GM18870 (cell line): ENCODE data around the gene GALNT17.
"Not testable (repeated sequence)": the region's sequence is repeated elsewhere in the genome, so short reads cannot be mapped to it uniquely, and the experiment has no call there.

Experiments
- ATAC-seq: cut with Tn5 transposase; IDR thresholded peaks from one replicate; pipeline ENCODE4 v1.9.1; 2021; ENCODE audit warnings: moderate library complexity; ENCODE audit not compliant: unreplicated experiment

GALNT17 gene

DNA sequence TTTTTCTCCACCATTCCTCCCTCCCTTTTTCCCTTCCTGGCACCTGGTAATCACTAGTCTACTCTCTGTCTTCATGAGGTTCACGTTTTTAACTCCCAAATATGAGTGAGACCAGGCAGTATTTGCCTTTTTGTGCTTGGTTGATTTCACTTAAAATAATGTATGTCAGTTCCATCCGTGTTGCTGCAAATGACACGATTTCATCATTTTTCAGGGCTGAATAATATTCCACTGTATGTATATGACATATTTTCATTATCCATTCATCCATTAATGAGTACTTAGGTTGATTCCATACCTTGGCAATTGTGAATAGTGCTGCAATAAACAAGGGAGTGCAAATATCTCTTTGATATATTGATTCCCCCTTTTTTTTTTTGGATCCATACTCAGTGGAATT, 25.8 kb downstream of the GALNT17 start:
- no peak for ATAC-seq

DNA sequence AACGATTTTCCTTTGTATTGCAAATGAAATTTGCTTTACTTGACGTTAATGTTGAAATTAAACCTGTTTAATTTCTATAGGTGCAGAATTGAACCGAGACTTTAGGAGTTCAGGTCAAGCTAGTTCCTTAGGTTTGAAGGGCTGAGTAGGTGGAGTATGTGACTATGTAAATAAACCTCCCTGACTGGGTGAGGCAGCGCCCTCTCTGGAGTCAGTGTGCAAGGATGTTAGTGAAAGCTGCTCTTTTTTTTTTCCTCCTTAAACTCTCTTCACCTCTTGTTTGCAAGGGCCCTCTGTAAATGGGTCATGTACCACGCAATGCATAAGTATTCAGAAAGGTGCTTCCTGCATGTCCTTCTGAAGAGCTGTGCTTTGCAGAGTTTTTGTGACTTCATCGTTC, 33.8 kb downstream of the GALNT17 start:
- ATAC-seq: no peak

DNA sequence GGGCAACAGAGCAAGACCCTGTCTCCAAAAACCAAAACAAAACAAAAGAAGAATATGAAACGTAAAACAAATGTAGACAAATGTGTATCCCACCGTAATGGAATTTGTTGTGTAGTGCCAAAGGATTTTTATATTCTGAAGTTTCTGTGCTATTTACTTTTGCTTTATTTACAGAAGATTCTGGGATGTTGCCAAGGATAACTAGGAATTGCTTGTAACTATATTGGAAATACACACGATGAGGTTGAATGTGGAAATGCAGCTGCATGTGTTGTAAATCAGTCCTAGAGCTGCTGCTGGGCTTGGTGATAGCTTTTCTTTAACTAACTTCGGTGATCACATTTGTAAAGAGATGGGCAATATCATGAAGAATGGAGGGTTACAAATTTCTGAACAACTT, 39.5 kb downstream of the GALNT17 start:
- ATAC-seq: no peak

GRCh38 chr7:71173955-71174354, 42.0 kb downstream of the GALNT17 start:
- no peak for ATAC-seq

DNA sequence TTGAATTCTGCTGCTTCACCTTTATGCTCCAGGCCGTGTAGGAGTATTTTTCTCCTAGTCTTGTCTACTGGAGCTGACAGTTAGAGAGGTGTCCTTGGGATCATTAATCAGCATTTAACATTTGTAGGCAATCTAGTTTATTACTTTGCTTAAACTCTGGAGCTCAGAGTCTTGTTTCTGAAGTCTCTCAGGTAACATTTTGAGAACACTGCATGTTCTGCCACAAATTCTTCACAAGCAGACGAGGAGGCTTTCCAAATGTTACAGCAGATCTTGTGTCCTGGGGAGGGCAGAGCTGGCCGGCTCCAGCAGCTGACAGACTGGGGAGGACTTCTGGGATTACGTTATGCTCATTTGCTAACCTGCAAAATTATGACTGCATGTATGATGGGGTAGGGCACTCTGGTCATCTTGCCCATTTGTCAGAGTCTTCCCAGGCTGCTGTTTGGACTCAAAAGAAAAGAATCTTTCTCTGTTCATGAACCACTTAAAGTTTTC, 50.5 kb downstream of the GALNT17 start:
- ATAC-seq: no peak

GRCh38 chr7:71184136-71184535, 52.2 kb downstream of the GALNT17 start:
- no peak for ATAC-seq

- no peak for ATAC-seq
These were observed 52.7 kb downstream of the GALNT17 start for GRCh38 chr7:71184609-71185008.

- no peak for ATAC-seq
These were observed 54.7 kb downstream of the GALNT17 start for GRCh38 chr7:71186535-71187057.

- ATAC-seq: no peak
These were observed 59.8 kb downstream of the GALNT17 start for GRCh38 chr7:71191771-71192170.

DNA sequence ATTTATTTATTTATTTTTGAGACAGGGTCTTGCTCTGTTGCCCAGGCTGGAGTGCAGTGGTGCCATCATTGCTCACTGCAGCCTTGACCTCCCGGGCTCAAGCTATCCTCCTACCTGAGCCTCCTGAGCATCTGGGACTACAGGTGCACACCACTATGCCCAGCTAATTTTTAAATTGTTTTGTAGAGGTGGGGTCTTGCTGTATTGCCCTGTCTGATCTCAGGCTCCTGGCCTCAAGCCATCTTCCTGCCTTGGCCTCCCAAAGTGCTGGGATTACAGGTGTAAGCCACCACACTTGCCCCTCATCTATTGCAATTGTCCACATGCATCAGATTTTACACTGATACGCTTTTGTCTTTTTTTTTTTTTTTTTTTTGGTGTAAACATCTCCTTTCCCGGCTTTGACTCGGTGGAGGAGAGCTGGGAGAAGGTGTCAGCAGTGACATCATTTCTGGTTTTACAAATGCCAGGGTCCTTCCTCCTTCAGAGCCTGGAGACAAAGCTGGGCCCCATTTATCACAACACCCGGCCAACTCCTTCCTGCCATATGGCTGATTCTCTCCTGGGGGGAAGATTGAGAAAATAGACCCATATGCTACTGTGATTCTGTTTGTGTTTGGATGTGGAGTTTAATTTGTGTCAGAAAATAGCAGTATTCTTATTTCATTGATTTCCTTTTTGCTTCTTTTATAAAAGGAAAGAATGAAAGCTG, 61.3 kb downstream of the GALNT17 start:
- no peak for ATAC-seq

DNA sequence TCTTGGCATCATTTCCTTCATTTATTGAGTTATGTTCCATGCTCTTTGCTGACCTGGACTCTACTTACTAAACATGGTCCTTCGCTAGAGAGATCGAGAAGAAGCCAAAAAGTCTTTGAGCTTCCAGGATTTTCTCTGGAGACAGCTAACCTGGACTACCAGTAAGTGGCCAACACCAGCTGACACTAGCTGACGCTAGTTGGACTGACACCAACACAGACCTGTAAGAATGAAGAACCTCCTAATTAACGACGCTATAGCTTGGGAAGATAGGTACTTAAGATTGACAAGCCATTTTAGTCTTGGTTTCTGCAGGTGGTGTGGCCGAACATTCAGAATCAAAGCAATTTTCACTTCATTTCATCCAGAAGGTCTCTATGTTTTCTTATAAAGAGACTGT, 66.4 kb downstream of the GALNT17 start:
- ATAC-seq: no peak

- no peak for ATAC-seq
These were observed 66.9 kb downstream of the GALNT17 start for GRCh38 chr7:71198887-71199286.

- no peak for ATAC-seq
These were observed 74.2 kb downstream of the GALNT17 start for GRCh38 chr7:71206184-71206583.

DNA sequence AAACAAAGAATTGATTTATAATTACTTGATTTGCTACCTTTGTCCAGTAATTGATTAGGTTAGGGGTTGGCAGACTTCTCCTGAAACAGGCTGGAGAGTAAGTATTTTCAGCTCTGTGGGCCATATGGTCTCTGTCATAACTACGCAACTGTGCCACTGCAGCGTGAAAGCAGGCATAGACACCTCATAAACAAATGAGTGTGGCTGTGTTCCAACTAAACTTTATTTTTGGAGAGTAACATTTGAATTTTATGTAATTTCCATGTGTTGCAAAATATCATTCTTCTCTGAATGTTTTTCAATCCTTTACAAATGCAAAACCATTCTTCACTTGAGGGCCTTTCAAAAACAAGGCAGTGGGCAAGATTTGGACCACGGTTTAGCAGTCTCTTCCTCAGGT, 76.9 kb downstream of the GALNT17 start:
- ATAC-seq: no peak

DNA sequence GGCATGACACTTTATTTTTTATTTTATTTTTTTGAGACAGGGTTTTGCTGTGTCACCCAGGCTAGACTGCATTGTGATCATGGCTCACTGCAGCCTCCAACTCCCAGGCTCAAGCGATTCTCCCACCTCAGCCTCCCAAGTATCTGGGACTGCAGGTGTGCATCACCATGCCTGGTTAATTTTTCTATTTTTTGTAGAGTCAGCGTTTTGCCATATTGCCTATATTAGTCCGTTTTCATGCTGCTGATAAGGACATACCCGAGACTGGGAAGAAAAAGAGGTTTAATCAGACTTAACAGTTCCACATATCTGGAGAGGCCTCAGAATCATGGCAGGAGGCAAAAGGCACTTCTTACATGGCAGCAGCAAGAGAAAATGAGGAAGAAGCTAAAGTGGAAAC, 77.5 kb downstream of the GALNT17 start:
- ATAC-seq: not testable (repeated sequence)

DNA sequence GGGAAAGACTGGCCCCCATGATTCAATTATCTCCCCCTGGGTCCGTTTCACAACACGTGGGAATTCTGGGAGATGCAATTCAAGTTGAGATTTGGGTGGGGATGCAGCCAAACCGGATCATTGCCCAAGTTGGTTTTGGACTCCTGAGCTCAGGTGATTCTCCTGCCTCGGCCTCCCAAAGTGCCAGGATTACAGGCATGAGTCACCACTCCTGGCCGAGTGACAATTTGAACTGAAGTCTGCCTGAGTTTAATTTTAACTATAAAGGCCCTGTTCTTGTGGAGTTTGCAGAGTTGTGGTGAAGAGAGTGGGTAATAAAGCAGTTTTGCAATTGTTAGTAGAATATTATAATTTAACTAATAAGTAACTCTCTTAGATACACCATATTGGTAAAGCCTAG, 78.3 kb downstream of the GALNT17 start:
- ATAC-seq: no peak

DNA sequence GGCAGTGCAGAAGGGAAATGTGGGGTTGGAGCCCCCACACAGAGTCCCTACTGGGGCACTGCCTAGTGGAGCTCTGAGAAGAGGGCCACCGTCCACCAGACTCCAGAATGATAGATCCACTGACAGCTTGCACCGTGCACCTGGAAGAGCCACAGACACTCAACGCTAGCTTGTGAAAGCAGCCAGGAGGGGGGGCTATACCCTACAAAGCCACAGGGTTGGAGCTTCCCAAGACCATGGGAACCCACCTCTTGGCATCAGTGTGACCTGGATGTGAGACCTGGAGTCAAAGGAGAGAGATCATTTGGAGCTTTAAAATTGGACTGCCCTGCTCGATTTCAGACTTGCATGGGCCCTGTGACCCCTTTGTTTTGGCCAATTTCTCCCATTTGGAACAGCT, 80.5 kb downstream of the GALNT17 start:
- not testable (repeated sequence) for ATAC-seq

DNA sequence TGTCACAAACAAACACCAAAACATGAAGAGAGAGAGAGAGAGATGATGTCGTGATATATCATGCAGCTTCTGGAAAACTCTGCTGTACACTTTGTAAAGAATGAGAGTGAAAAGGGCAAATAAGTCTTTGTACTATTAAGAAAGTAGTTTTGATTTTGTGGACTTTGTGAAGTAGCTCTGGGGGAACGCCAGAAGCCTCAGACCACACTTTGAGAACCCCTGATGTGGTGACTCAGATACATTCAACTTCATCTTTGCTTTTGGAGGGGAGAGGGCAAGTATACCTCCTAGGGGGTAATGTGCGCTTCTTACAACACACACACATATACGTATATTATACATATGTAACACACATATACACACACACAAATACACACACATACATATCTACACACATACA, 84.3 kb downstream of the GALNT17 start:
- no peak for ATAC-seq

DNA sequence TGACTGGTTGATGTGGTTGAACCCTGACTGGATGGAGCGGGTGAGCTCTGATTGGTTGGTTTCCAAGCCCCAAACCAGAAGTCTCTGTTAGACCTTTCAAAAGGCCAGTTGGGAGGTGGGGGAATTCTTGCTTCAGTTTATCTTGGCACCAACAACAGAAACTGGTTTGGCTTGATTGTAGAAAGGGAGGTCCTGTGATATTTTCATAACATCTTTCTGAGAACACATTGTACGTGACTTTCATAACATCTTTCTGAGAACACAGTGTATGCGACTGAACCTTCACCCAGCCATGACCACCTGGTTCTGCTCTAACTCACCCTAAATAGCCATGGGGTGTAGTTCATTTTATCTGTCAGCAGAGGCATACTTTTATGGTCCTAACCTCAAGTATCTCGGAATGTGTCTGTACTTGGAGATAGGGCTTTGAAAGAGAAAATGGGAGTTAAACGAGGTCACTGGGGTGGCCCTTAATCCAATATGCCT, 88.3 kb downstream of the GALNT17 start:
- ATAC-seq: no peak

DNA sequence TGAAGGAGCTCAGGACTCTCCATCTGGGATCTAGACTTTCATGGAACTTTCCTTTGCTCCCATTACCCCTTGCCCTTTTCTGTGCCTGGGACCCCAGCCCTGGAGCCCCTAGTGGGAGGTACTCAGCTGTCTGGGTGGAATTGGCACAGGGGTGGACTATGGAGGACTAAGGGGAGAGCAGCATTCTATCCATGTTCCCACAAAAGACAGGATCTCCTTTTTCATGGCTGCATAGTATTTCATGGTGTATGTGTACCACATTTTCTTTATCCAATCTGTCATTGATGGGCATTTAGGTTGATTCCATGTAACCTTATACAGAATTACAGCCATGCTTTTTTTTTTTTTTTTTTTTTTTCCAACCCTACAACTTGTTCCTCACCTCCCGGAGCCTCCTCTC, 89.1 kb downstream of the GALNT17 start:
- no peak for ATAC-seq

DNA sequence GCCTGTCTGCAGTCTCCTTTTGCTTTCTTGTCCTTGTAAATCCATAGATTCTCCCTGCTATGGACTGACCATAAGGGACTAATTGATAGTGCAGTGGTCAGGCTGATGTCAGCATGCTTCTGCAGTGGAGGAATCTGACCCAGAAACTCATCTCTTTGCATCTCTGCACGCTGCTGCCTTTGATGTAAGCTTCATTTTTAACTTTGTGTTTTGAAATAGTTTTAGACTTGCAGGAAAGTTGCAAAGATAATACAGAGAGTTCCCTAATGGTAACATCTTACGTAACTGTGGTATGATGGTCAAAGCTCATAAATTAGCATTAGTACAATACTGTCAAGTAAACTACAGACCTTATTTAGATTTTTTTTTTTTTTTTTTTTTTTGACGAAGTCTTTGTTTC, 89.6 kb downstream of the GALNT17 start:
- ATAC-seq: no peak

DNA sequence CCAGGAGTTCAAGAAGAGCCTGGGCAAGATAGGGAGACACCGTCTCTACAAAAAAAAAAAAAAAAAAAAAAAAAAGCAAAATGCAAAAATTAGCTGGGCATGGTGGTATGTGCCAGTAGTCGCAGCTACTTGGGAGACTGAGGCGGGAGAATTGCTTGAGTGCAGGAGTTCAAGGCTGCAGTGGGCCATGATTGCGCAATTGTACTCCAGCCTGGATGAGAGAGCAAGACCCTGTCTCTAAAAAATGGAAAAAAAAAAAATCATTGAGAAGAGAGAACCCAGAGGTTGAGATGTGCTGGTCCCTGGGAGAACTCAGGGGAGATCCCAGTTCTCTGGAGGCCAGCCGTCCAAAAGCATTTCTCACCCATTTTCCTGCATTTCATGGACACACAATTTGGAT, 95.2 kb downstream of the GALNT17 start:
- no peak for ATAC-seq

GRCh38 chr7:71229148-71229547, 97.2 kb downstream of the GALNT17 start:
- ATAC-seq: no peak
